ENCODE results near the gene CIB4.

GRCh38 chr2:26681656-26682055, 40.5 kb upstream of the CIB4 start:
- TF ChIP-seq CTCF (conservative IDR thresholded peaks at IDR 0.05 in 1 of 2, IDR thresholded peaks at IDR 0.05 in 1 of 2; ENCODE audit: extremely low read depth in 1 of 2, insufficient read depth in 1 of 2, low read depth in 1 of 2, low read length in 2 of 2) (no peak), EZH2 (IDR thresholded peaks at IDR 0.05; ENCODE audit: borderline replicate concordance, low read length) (no peak)

Data from mammary epithelial cell (primary cell).